AG09309 (cell line): ENCODE data around the gene ZRANB3.
"Not testable (repeated sequence)": the region's sequence is repeated elsewhere in the genome, so short reads cannot be mapped to it uniquely, and the experiment has no call there.

Experiments used
- DNase-seq: peaks from one replicate; pipeline ENCODE4 v3.0.0-alpha.2; 2010; ENCODE audit warnings: low read depth
- H3K4me3 ChIP-seq: 2 replicates; pipeline ENCODE4 v1.5.1; 2011; ENCODE audit warnings: mild to moderate bottlenecking, low read depth, low read length, moderate library complexity; ENCODE audit not compliant: control insufficient read depth
- TF ChIP-seq, protein P1 (sequence below): IDR thresholded peaks from 2 replicates; pipeline ENCODE4 v1.5.1; 2011; ENCODE audit warnings: mild to moderate bottlenecking, low read depth, low read length, inconsistent platforms; ENCODE audit not compliant: insufficient read depth, control insufficient read depth; ENCODE audit errors: missing control alignments

ZRANB3 gene

DNA sequence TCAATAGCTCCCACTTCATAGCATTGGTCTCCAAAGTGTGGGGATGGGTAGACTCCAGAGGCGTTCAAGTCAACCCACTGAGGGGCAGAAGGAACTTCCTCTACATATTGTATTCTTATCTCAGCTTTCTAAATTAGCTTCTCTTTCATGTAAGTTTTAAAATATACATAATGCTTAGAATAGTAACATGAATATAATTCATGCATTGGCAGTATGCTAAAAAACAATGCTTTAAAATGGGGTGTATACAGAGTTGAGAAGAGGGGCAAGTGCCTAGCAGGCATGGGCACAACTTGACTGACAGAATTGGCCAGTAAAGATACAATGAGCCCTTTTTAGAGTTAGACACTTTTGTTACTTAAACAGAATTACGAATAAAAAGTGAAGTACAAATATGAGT, 212.2 kb downstream of the ZRANB3 start:
- DNase-seq, result no peak
- H3K4me3 ChIP-seq, result no peak overlapping the region
- TF ChIP-seq, protein P1, sequence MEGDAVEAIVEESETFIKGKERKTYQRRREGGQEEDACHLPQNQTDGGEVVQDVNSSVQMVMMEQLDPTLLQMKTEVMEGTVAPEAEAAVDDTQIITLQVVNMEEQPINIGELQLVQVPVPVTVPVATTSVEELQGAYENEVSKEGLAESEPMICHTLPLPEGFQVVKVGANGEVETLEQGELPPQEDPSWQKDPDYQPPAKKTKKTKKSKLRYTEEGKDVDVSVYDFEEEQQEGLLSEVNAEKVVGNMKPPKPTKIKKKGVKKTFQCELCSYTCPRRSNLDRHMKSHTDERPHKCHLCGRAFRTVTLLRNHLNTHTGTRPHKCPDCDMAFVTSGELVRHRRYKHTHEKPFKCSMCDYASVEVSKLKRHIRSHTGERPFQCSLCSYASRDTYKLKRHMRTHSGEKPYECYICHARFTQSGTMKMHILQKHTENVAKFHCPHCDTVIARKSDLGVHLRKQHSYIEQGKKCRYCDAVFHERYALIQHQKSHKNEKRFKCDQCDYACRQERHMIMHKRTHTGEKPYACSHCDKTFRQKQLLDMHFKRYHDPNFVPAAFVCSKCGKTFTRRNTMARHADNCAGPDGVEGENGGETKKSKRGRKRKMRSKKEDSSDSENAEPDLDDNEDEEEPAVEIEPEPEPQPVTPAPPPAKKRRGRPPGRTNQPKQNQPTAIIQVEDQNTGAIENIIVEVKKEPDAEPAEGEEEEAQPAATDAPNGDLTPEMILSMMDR, result no peak

DNA sequence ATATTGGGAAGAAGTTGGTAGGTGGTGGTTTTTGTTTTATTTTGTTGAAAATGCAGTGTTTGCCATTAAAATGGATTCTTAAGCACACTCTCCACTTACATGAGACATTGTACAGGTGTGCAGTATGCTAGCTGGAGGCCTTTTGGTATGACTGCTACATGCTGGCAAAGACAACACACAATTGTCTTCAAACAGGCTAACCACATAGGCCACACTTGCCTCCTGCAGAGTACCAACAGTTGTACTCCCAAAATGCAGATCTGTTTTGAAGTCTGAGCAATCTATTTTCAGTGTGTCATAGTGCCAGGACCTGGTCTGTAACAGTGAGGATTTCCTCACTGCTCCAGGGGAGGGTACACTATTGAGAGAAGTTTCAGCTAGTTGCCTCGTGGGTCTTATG, 213.6 kb downstream of the ZRANB3 start:
- DNase-seq, result no peak
- no peak overlapping the region for H3K4me3 ChIP-seq
- TF ChIP-seq, protein P1, result no peak

DNA sequence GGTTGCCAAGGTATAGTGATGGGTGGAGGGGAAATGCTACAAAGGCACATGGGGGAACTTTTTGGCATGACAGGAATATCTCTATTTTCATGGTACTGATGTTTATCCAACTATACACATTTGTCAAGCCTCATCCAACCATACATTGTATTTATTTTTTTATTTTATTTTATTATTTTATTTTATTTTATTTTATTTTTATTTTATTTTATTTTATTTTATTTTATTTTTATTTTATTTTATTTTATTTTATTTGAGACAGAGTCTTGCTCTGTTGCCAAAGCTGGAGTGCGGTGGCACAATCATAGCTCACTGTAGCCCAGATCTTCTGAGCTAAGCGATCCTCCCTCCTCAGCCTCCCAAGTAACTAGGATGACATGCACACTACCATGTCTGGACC, 219.1 kb downstream of the ZRANB3 start:
- DNase-seq, result no peak
- H3K4me3 ChIP-seq, result no peak overlapping the region
- TF ChIP-seq, protein P1, result no peak

DNA sequence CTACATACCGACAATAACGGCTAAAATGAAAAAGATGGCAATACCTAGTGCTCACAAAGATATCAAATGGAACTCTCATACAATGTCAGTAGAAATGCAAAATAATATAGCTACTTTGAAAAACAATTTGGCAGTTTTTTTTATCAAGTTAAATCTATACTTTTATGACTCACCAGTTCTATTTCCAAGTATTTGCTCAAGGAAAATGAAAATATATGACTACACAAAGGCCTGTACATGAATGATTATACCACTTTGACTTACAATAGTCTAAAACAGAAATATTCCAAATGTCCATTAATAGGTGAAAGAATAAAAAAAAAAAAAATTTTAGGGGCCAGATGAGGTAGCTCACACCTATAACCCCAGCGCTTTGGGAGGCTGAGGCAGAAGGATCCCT, 219.8 kb downstream of the ZRANB3 start:
- no peak for DNase-seq
- TF ChIP-seq, protein P1, result no peak
- no peak overlapping the region for H3K4me3 ChIP-seq

DNA sequence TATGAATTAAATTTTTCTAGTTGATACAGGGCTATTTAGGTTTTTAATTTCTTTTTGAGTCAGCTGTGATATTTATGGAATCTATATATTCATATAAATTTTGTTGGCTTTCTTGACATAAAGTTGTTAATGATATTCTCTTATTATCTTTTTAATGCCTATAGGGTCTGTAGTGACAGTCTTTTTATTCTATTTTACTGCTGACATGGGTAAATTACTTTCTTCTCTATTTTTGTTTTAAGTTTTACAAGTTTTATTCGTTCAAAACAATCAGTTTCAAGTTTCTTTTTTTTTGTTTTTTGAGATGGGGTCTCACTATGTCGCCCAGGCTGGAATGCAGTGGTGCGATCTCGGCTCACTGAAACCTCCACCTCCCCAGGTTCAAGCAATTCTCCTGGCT, 226.3 kb downstream of the ZRANB3 start:
- TF ChIP-seq, protein P1, result no peak
- no peak overlapping the region for H3K4me3 ChIP-seq
- DNase-seq, result no peak

DNA sequence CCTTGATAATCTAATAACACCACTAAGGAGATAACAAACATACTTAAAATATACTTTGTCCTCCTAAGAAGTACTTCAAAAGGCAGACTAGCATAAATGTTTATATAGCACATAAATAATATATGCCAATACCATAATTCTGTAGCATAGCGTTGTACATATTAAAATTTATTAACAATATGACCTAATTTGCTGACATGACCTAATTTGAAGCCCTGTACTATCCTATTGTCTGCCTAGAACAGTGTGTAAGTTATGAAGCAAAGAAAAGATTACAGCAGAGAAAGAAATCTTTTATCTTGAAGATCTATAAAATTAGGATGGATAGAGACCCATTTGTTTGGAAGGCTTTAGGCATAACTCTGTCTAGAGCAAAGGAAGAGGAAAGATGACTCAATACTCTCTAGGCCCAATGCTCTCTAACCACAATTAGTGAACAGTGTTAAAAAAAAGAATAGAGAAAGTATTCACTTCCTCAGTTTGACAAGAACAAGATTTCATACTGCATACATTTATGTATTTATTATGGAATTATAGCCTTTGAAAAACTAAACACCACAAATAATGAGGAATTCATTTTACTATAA, 231.3 kb downstream of the ZRANB3 start:
- no peak overlapping the region for H3K4me3 ChIP-seq
- TF ChIP-seq, protein P1, result no peak
- no peak for DNase-seq

DNA sequence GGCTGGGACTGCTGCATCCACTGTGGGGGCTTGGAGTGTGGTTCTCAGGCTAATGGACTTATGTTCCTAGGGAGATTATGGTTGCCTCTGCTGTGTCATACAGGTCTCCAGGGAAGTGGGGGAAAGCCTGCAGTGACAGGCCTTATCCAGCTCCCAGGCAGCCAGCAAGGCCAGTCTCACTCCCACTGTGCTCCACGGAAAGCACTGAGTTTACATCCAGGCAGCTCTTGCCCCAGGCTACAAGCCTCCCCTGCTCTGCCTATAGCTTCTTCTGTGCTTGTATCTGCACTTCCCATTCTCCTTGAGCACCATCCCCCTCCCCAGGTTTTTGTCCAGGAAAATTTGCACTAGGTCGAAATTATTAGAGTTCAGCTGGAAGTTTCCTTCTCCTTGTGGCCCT, 231.9 kb downstream of the ZRANB3 start:
- TF ChIP-seq, protein P1, result no peak
- no peak overlapping the region for H3K4me3 ChIP-seq
- DNase-seq, result no peak

DNA sequence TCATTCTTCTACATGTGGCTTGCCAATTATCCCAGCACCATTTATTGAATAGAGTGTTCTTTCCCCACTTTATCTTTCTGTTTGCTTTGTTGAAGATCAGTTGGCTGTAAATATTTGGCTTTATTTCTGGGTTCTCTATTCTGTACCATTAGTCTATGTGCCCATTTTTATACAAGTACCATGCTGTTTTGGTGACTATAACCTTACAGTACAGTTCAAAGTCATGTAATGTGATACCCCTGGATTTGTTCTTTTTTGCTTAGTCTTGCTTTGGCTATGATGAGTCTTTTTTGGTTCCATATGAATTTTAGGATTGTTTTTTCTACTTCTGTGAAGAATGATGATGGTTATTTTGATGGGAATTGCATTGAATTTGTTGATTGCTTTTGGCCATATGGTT, 243.9 kb downstream of the ZRANB3 start:
- H3K4me3 ChIP-seq, DNase-seq: not testable (repeated sequence)
